DMS153 (cell line): ENCODE measurements around the gene SDCBP2.

ENCODE experiments used
- DNase-seq: peaks from one replicate; lab custom pipeline; 2025; lab: John Stamatoyannopoulos, UW

SDCBP2 gene

GRCh38 chr20:1296117-1296610 is 32.8 kb downstream of the SDCBP2 start:
- no peak for DNase-seq

GRCh38 chr20:1295276-1295930 is 33.5 kb downstream of the SDCBP2 start:
- no peak for DNase-seq

GRCh38 chr20:1294497-1294896 is 34.4 kb downstream of the SDCBP2 start:
- DNase-seq = no peak

GRCh38 chr20:1293641-1294379 is 35.1 kb downstream of the SDCBP2 start:
- no peak for DNase-seq

GRCh38 chr20:1292620-1293019 is 36.3 kb downstream of the SDCBP2 start:
- no peak for DNase-seq

GRCh38 chr20:1291191-1291741 is 37.7 kb downstream of the SDCBP2 start:
- DNase-seq = no peak

GRCh38 chr20:1287787-1288569 is 41.0 kb downstream of the SDCBP2 start:
- no peak for DNase-seq

- no peak for DNase-seq
Observed at GRCh38 chr20:1287306-1287705, 41.6 kb downstream of the SDCBP2 start.

- no peak for DNase-seq
Observed at GRCh38 chr20:1286267-1287024, 42.5 kb downstream of the SDCBP2 start.

GRCh38 chr20:1283522-1284510 is 45.1 kb downstream of the SDCBP2 start:
- DNase-seq = peak; percentile 17

GRCh38 chr20:1282966-1283365 is 46.0 kb downstream of the SDCBP2 start:
- no peak for DNase-seq

GRCh38 chr20:1281279-1282057 is 47.5 kb downstream of the SDCBP2 start:
- peak; percentile 87 for DNase-seq

- no peak for DNase-seq
Observed at GRCh38 chr20:1280195-1281102, 48.5 kb downstream of the SDCBP2 start.

GRCh38 chr20:1278993-1279392 is 49.9 kb downstream of the SDCBP2 start:
- no peak for DNase-seq

- no peak for DNase-seq
Observed at GRCh38 chr20:1277529-1278322, 51.2 kb downstream of the SDCBP2 start.

- DNase-seq = no peak
Observed at GRCh38 chr20:1275919-1276318, 53.0 kb downstream of the SDCBP2 start.

GRCh38 chr20:1274485-1275311 is 54.2 kb downstream of the SDCBP2 start:
- peak; percentile 86 for DNase-seq
